ENCODE measurements around the gene ST6GAL2.

DNA sequence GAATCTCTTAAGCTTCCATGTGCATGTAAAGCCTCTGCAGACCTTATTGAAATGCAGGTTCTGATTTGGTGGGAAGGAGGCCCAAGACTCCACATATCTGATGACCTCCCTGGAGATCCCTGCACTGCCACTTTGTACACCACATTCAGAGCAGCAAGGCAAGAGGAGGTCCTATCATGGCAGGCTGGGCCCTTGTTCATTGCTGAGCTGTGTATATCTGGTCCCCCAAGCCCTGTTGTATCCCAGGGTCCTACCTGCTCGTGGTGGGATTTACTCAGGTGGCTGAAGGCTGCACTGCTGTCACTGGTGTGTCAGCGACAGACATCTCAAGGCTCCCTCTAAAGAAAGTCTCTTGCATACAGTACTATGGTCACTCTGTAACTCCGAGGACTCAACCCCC lies 114.2 kb downstream of the ST6GAL2 start:
- TF ChIP-seq, protein P1, sequence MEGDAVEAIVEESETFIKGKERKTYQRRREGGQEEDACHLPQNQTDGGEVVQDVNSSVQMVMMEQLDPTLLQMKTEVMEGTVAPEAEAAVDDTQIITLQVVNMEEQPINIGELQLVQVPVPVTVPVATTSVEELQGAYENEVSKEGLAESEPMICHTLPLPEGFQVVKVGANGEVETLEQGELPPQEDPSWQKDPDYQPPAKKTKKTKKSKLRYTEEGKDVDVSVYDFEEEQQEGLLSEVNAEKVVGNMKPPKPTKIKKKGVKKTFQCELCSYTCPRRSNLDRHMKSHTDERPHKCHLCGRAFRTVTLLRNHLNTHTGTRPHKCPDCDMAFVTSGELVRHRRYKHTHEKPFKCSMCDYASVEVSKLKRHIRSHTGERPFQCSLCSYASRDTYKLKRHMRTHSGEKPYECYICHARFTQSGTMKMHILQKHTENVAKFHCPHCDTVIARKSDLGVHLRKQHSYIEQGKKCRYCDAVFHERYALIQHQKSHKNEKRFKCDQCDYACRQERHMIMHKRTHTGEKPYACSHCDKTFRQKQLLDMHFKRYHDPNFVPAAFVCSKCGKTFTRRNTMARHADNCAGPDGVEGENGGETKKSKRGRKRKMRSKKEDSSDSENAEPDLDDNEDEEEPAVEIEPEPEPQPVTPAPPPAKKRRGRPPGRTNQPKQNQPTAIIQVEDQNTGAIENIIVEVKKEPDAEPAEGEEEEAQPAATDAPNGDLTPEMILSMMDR (conservative IDR thresholded peaks at IDR 0.05; ENCODE audit: low read depth in 2 of 2), result no peak
- TF ChIP-seq REST (IDR thresholded peaks at IDR 0.05; ENCODE audit: unreplicated experiment) (no peak), EZH2 (IDR thresholded peaks at IDR 0.05; ENCODE audit: low read depth, unreplicated experiment) (no peak)
